Retina (tissue), 1 donor: ENCODE results near the gene TMEM270.
"Not testable (repeated sequence)": the region's sequence is repeated elsewhere in the genome, so short reads cannot be mapped to it uniquely, and the experiment has no call there.

ENCODE experiments used
- DNase-seq: peaks from one replicate; pipeline ENCODE4 v3.0.0-alpha.2; 2016

TMEM270 gene

GRCh38 chr7:73864981-73865711, 4.2 kb downstream of the TMEM270 start:
- DNase-seq = no peak

- DNase-seq = peak; percentile 44
Observed at GRCh38 chr7:73865738-73866445, 4.9 kb downstream of the TMEM270 start.

GRCh38 chr7:73866446-73866767, 5.4 kb downstream of the TMEM270 start:
- no peak for DNase-seq

- DNase-seq = no peak
Observed at GRCh38 chr7:73869011-73869798, 8.2 kb downstream of the TMEM270 start.

GRCh38 chr7:73870041-73870492, 9.1 kb downstream of the TMEM270 start:
- DNase-seq = peak; percentile 91

- no peak for DNase-seq
Observed at GRCh38 chr7:73871163-73872011, 10.4 kb downstream of the TMEM270 start.

GRCh38 chr7:73872056-73872908, 11.3 kb downstream of the TMEM270 start:
- no peak for DNase-seq

GRCh38 chr7:73876361-73876760, 15.4 kb downstream of the TMEM270 start:
- DNase-seq = no peak

GRCh38 chr7:73876973-73877372, 16.0 kb downstream of the TMEM270 start:
- no peak for DNase-seq

- no peak for DNase-seq
Observed at GRCh38 chr7:73879977-73880681, 19.2 kb downstream of the TMEM270 start.

- DNase-seq = no peak
Observed at GRCh38 chr7:73880755-73881328, 19.9 kb downstream of the TMEM270 start.

- DNase-seq = no peak
Observed at GRCh38 chr7:73881352-73882046, 20.5 kb downstream of the TMEM270 start.

GRCh38 chr7:73882047-73882402, 21.1 kb downstream of the TMEM270 start:
- no peak for DNase-seq

GRCh38 chr7:73884867-73885422, 24.0 kb downstream of the TMEM270 start:
- not testable (repeated sequence) for DNase-seq

GRCh38 chr7:73885433-73885974, 24.5 kb downstream of the TMEM270 start:
- no peak for DNase-seq

GRCh38 chr7:73885975-73886798, 25.2 kb downstream of the TMEM270 start:
- DNase-seq = peak; percentile 59

- no peak for DNase-seq
Observed at GRCh38 chr7:73887762-73888161, 26.8 kb downstream of the TMEM270 start.

GRCh38 chr7:73888959-73889358, 28.0 kb downstream of the TMEM270 start:
- no peak for DNase-seq
